ENCODE results near the gene LRRC30. TPM values are rescaled to one million over a fixed set of nuclear protein-coding genes. Genes with fewer than 3 reads are reported as not detected.
"Not testable (repeated sequence)": the region's sequence is repeated elsewhere in the genome, so short reads cannot be mapped to it uniquely, and the experiment has no call there.

LRRC30 gene
- not detected for total RNA-seq

DNA sequence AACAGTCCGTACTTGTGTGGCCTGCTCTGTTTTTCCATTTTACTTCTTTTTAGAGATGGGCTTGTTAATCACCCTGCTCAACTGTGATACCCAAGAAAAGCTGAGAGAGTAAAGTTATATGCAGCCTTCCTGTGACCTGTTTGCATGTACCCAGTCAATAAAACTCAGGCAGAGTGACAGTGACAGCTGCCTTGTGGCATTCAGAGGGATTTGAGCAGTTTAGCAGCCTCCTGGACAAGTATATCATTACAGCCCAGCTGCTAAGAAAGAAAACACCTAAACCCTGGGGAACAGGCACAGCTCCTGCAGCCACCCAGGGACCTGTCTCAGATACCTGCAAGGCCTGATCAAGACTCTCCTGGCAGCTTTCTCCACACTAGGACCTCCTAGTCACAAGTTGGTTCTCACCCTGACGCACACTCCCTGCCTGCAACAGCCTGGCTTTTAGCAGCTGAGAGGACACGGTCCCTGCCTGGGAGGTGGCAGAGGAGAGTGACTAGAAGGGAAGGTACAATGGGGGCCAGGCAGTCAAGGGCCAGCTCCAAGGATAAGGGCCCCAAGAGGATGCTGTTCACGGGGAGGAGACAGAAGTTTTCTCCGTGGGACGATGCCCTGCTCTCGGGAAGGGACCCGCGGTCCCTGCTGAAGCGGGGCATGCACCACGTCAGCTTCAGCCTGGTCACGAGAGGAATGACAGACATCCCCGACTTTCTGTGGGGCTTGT, at the start of gene LRRC30:
TSS of gene LRRC30 (plus strand) at position 464 of the 724 bp plus-strand sequence. CDS start at position 514, 50 bp downstream.
- no peaks in the 10 kb centered on the region for H3K4me1 Mint-ChIP-seq (ENCODE audit: low read depth)
- H3K27me3 Mint-ChIP-seq (ENCODE audit: low read depth) = no peaks in the 10 kb centered on the region
- no peaks in the 10 kb centered on the region for H3K36me3 Mint-ChIP-seq (ENCODE audit: insufficient read depth)
- no peaks in the 10 kb centered on the region for H3K9me3 Mint-ChIP-seq
- DNase-seq = no peak
- ATAC-seq = no peak
- no peak within 1 kb of the TSS for H3K4me3 Mint-ChIP-seq

- Mint-ChIP-seq H3K9me3 (peaks cover 20% of the 10 kb centered on the region), H3K36me3 (ENCODE audit: insufficient read depth) (no peaks in the 10 kb centered on the region), H3K27me3 (ENCODE audit: low read depth) (no peaks in the 10 kb centered on the region), H3K4me1 (ENCODE audit: low read depth) (no peaks in the 10 kb centered on the region), H3K4me3 (no peak overlapping the region)
- DNase-seq (no peak), ATAC-seq (no peak)
Observed at GRCh38 chr18:7185701-7186100, 45.2 kb upstream of the LRRC30 start.

- no peaks in the 10 kb centered on the region for H3K27me3 Mint-ChIP-seq (ENCODE audit: low read depth)
- H3K4me1 Mint-ChIP-seq (ENCODE audit: low read depth) = no peaks in the 10 kb centered on the region
- ATAC-seq (no peak), DNase-seq (no peak)
- peaks cover 11% of the 10 kb centered on the region for H3K9me3 Mint-ChIP-seq
- no peaks in the 10 kb centered on the region for H3K36me3 Mint-ChIP-seq (ENCODE audit: insufficient read depth)
- H3K4me3 Mint-ChIP-seq = no peak overlapping the region
Observed at GRCh38 chr18:7190547-7191156, 40.2 kb upstream of the LRRC30 start.

DNA sequence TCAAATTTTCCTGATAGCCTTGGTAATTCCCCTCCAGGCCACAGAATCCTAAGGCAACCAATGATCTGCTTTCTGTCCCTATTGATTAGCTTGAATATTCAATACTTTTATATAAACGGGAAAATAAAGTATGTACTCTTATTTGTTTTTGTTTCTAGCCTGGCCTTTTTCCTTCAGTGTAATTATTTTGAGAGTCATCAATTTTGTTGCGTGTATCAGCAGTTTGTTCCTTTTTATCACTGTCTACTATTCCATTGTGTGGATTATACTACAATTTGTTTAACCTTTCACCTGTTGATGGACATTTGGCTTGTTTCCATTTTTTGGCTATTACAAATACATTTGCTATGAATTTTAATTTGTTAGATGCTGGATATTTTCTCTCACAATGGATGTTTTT, 39.2 kb upstream of the LRRC30 start:
- no peak for ATAC-seq
- DNase-seq = no peak
- no peak overlapping the region for H3K4me3 Mint-ChIP-seq
- no peaks in the 10 kb centered on the region for H3K4me1 Mint-ChIP-seq (ENCODE audit: low read depth)
- no peaks in the 10 kb centered on the region for H3K36me3 Mint-ChIP-seq (ENCODE audit: insufficient read depth)
- no peaks in the 10 kb centered on the region for H3K27me3 Mint-ChIP-seq (ENCODE audit: low read depth)
- H3K9me3 Mint-ChIP-seq = peaks cover 7% of the 10 kb centered on the region

GRCh38 chr18:7195266-7195665, 35.6 kb upstream of the LRRC30 start:
- Mint-ChIP-seq H3K4me3 (no peak overlapping the region), H3K4me1 (ENCODE audit: low read depth) (no peaks in the 10 kb centered on the region), H3K36me3 (ENCODE audit: insufficient read depth) (no peaks in the 10 kb centered on the region), H3K27me3 (ENCODE audit: low read depth) (no peaks in the 10 kb centered on the region), H3K9me3 (peaks cover 4% of the 10 kb centered on the region)
- no peak for DNase-seq
- ATAC-seq = no peak

- H3K27me3 Mint-ChIP-seq (ENCODE audit: low read depth) = no peaks in the 10 kb centered on the region
- H3K9me3 Mint-ChIP-seq = peaks cover 4% of the 10 kb centered on the region
- H3K4me1 Mint-ChIP-seq (ENCODE audit: low read depth) = no peaks in the 10 kb centered on the region
- DNase-seq (no peak), ATAC-seq (no peak)
- H3K36me3 Mint-ChIP-seq (ENCODE audit: insufficient read depth) = no peaks in the 10 kb centered on the region
- no peak overlapping the region for H3K4me3 Mint-ChIP-seq
Observed at GRCh38 chr18:7196421-7196820, 34.5 kb upstream of the LRRC30 start.

GRCh38 chr18:7197854-7198253, 33.0 kb upstream of the LRRC30 start:
- ATAC-seq (no peak), DNase-seq (no peak)
- no peak overlapping the region for H3K4me3 Mint-ChIP-seq
- H3K9me3 Mint-ChIP-seq = no peaks in the 10 kb centered on the region
- H3K36me3 Mint-ChIP-seq (ENCODE audit: insufficient read depth) = no peaks in the 10 kb centered on the region
- no peaks in the 10 kb centered on the region for H3K27me3 Mint-ChIP-seq (ENCODE audit: low read depth)
- no peaks in the 10 kb centered on the region for H3K4me1 Mint-ChIP-seq (ENCODE audit: low read depth)

DNA sequence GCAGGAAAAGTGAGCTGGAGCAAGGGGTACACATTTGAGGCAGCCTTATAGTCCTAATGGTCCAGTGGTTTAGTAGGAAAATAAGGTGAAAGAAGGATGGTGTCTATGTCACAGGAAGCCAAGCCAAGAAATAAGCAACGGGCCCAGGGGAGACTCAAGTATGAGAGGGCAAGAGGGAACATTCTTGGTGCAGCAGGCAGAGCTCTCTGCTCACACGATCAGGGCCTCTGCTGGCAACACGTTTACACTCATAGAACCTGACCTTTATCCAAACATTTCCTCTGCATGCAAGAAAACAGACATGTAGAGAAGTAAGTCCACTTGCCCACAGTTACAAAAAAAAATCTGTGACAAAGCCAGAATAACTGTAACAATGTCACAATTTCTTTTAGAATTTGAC, 32.6 kb upstream of the LRRC30 start:
- no peaks in the 10 kb centered on the region for H3K4me1 Mint-ChIP-seq (ENCODE audit: low read depth)
- no peak for ATAC-seq
- DNase-seq = no peak
- no peaks in the 10 kb centered on the region for H3K9me3 Mint-ChIP-seq
- H3K36me3 Mint-ChIP-seq (ENCODE audit: insufficient read depth) = no peaks in the 10 kb centered on the region
- H3K4me3 Mint-ChIP-seq = no peak overlapping the region
- no peaks in the 10 kb centered on the region for H3K27me3 Mint-ChIP-seq (ENCODE audit: low read depth)

DNA sequence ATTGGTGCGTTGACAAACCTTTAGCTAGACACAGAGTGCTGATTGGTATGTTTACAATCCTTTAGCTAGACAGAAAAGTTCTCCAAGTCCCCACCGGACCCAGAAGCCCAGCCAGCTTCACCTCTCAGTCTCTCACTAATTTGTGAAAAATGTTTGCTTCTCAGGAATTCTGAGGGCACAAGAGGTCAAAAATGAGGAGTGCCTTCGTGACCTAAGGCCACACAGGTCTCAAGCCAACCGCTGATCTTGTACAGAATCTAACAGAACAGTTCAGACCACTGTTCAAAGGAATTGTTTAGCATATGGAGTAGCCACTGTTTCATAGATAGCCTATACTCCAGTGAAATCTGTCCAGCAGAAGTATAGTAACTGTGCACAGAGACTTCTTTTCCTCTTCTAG, 29.8 kb upstream of the LRRC30 start:
- Mint-ChIP-seq H3K36me3 (ENCODE audit: insufficient read depth) (no peaks in the 10 kb centered on the region), H3K27me3 (ENCODE audit: low read depth) (no peaks in the 10 kb centered on the region), H3K9me3 (no peaks in the 10 kb centered on the region), H3K4me3 (no peak overlapping the region), H3K4me1 (ENCODE audit: low read depth) (no peaks in the 10 kb centered on the region)
- no peak for DNase-seq
- no peak for ATAC-seq

DNA sequence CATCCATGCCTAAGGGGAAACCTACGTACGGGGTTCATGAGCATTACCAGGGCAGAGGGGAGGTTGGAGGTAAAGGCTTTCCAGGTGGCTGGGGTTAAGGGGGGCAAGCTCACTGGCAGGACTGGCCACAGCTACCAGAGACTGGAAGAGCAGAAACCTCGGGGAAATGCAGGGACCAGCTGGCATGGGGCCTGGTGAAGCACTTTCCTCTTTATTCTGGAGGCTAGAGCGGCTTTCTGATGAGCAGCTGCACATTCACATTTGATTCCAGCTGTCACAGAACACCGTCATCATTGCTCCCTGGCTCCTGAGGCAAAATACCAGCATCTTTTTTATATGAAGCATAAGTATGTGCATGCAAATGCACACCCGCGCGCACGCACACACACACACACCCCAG, 28.7 kb upstream of the LRRC30 start:
- Mint-ChIP-seq H3K36me3 (ENCODE audit: insufficient read depth) (no peaks in the 10 kb centered on the region), H3K4me1 (ENCODE audit: low read depth) (no peaks in the 10 kb centered on the region), H3K27me3 (ENCODE audit: low read depth) (no peaks in the 10 kb centered on the region), H3K4me3 (no peak overlapping the region), H3K9me3 (no peaks in the 10 kb centered on the region)
- DNase-seq (no peak), ATAC-seq (no peak)

- not testable (repeated sequence) for DNase-seq; H3K9me3 Mint-ChIP-seq; H3K4me3 Mint-ChIP-seq; H3K27me3 Mint-ChIP-seq (ENCODE audit: low read depth); H3K4me1 Mint-ChIP-seq (ENCODE audit: low read depth); H3K36me3 Mint-ChIP-seq (ENCODE audit: insufficient read depth); ATAC-seq
Observed at GRCh38 chr18:7203601-7204000, 27.3 kb upstream of the LRRC30 start.

DNA sequence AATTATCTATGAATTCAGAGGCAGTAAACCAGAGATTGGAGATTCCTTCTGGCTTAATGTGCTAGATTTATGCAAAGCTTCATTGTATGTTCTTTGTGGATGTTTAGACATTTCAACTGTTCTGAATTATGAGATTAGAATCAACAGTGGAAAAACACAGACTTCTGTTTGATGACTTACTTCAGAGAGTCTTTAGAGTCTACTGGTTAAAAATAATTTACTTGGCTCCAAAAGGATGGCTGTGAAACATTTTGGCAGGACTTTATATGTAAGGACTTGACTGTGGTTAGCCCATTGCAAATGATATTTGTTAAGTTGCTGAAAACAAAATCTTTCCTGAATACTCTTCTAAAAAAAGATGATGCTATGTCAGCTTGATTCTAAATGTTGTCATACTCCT, 25.5 kb upstream of the LRRC30 start:
- H3K36me3 Mint-ChIP-seq (ENCODE audit: insufficient read depth) = no peaks in the 10 kb centered on the region
- H3K27me3 Mint-ChIP-seq (ENCODE audit: low read depth) = no peaks in the 10 kb centered on the region
- no peaks in the 10 kb centered on the region for H3K4me1 Mint-ChIP-seq (ENCODE audit: low read depth)
- DNase-seq = no peak
- no peak for ATAC-seq
- H3K9me3 Mint-ChIP-seq = no peaks in the 10 kb centered on the region
- no peak overlapping the region for H3K4me3 Mint-ChIP-seq

DNA sequence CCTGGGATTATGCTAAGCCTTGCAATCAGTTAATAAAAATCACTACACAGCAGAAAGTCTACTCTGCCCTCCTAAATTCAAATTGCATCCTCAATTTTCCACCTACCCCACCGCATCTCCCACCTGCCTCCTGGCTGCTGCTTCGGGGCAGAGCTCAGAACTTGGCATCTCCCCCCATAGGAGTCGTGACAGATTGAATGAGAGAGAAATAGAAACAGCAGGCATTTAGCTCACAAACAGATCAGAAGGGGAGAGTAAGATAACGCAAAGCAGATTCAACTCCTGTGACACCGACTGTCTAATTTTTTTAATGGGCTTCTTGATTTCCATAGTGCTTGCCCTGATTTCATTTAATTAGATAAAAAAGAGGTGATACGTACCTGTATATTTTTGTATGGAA, 24.7 kb upstream of the LRRC30 start:
- Mint-ChIP-seq H3K27me3 (ENCODE audit: low read depth) (no peaks in the 10 kb centered on the region), H3K9me3 (no peaks in the 10 kb centered on the region), H3K4me3 (no peak overlapping the region), H3K4me1 (ENCODE audit: low read depth) (no peaks in the 10 kb centered on the region), H3K36me3 (ENCODE audit: insufficient read depth) (no peaks in the 10 kb centered on the region)
- no peak for DNase-seq
- no peak for ATAC-seq

DNA sequence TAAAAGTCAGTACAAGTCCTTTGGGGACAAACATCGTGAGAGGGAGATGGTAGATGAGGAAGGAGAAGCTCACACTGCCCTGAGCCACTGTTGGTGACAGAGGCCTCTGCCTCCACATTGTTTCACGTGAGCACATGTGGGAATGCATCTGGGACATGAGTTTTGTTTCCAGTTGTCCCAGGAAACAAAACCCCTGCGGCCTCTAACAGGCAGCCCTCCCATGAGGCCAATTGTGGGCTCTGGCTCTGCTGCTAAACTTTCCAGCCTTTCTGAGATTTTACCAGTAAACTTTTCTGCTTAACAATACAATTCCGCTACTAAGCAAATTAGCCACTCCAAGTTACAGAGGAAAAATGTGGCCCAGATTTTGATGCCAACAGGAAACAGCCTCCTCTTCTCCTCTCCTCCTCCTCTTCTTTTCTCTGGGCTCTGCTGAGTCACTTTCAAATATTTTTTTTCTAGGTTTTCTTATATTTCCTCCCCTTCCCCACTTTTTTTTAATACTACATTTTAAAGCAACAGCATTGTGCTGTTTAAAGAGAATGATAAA, 23.4 kb upstream of the LRRC30 start:
- ATAC-seq (no peak), DNase-seq (no peak)
- Mint-ChIP-seq H3K27me3 (ENCODE audit: low read depth) (no peaks in the 10 kb centered on the region), H3K9me3 (no peaks in the 10 kb centered on the region), H3K4me3 (no peak overlapping the region), H3K36me3 (ENCODE audit: insufficient read depth) (no peaks in the 10 kb centered on the region), H3K4me1 (ENCODE audit: low read depth) (no peaks in the 10 kb centered on the region)

DNA sequence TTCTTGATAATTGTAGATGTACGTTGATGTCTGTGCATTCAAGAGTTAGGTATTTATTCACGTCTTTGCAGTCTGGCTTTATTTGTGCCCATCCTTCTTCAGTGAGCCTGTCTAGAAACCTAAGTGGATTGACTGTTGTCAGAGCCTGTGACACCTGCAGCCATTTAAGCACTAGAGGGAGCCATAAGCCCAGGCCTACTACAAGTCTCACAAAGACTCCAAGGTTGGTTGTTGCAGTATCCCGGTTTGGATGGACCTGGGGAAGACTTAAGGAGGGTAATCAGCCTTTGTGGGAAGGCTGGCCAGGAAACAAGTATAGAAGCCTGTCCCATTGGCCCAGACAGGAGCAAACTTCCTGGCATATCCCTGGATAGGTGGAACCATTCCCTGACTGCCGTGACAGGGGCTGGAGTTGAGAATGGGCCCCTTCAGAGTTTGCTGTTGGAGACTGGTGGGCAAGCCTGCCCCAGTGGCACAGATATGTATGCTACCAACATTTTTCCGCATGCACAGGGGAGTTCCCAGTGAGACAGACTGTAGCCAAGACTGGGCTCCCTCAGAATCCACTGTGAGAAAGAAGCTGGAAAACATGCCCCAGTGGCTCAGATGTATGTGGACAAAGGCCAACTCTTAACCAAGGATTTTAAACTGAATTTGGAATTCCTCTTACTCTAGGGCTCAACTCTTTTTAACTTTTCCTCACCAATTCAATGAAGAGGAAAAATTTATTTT, 9.3 kb upstream of the LRRC30 start:
- no peaks in the 10 kb centered on the region for H3K36me3 Mint-ChIP-seq (ENCODE audit: insufficient read depth)
- no peak overlapping the region for H3K4me3 Mint-ChIP-seq
- no peaks in the 10 kb centered on the region for H3K27me3 Mint-ChIP-seq (ENCODE audit: low read depth)
- DNase-seq (no peak), ATAC-seq (no peak)
- no peaks in the 10 kb centered on the region for H3K9me3 Mint-ChIP-seq
- H3K4me1 Mint-ChIP-seq (ENCODE audit: low read depth) = no peaks in the 10 kb centered on the region

All from activated T-cell treated with anti-CD3 and anti-CD28 coated beads, Interleukin-2, amount 50 U/mL, for 4 hours (primary cell).